Activated gamma-delta T cell (primary cell): ENCODE data around the gene CYP2A6.
A peak's percentile ranks its signal among the peaks of the same experiment; 100 is the strongest.
"Not testable (repeated sequence)": the region's sequence is repeated elsewhere in the genome, so short reads cannot be mapped to it uniquely, and the experiment has no call there.

Experiments used
- DNase-seq: peaks from one replicate; lab custom pipeline; 2025; lab: John Stamatoyannopoulos, UW
- total RNA-seq, 2 donors: gene quantifications; one replicate each; lab custom pipeline; 2026; lab: John Stamatoyannopoulos, UW

Gene CYP2A6, protein sequence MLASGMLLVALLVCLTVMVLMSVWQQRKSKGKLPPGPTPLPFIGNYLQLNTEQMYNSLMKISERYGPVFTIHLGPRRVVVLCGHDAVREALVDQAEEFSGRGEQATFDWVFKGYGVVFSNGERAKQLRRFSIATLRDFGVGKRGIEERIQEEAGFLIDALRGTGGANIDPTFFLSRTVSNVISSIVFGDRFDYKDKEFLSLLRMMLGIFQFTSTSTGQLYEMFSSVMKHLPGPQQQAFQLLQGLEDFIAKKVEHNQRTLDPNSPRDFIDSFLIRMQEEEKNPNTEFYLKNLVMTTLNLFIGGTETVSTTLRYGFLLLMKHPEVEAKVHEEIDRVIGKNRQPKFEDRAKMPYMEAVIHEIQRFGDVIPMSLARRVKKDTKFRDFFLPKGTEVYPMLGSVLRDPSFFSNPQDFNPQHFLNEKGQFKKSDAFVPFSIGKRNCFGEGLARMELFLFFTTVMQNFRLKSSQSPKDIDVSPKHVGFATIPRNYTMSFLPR
- 0 to 0.05 reads per million in 2 donors for total RNA-seq

DNA sequence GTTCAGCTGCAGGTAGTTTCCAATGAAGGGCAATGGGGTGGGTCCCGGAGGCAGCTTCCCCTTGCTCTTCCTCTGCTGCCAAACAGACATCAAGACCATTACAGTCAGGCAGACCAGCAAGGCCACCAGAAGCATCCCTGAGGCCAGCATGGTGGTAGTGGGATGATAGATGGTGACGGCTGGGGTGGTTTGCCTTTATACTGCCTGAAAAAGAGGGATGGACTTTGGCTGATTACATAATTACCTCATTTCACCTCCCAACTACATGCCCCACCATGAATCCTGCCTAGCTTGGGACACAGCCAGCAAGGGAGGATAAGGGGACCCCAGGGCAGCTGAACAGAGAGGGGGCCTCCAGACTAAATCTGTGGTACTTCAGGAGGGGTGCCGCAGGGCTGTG lies at the start of gene CYP2A6:
Gene CYP2A6 (minus strand): TSS at position 171 of the 400 bp plus-strand sequence. CDS start 21 bp downstream, at position 150.
- DNase-seq: not testable (repeated sequence)

DNA sequence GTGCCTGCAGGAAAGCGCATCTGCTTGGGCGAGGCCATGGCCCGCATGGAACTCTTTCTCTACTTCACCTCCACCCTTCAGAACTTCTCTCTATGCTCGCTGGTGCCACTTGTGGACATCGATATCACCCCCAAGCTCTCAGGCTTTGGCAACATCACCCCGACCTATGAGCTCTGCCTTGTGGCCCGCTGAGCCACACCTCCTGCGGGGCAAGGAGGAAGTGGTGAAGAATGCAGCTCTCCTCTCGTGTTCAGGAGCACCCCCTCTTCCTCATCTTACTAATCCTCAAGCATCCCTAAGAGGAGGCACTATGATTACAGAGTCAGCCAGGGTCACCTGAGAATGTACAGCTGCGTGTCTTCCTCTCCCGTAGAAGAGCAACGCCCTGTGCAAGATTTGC lies 49.7 kb upstream of the CYP2A6 start:
- not testable (repeated sequence) for DNase-seq

DNA sequence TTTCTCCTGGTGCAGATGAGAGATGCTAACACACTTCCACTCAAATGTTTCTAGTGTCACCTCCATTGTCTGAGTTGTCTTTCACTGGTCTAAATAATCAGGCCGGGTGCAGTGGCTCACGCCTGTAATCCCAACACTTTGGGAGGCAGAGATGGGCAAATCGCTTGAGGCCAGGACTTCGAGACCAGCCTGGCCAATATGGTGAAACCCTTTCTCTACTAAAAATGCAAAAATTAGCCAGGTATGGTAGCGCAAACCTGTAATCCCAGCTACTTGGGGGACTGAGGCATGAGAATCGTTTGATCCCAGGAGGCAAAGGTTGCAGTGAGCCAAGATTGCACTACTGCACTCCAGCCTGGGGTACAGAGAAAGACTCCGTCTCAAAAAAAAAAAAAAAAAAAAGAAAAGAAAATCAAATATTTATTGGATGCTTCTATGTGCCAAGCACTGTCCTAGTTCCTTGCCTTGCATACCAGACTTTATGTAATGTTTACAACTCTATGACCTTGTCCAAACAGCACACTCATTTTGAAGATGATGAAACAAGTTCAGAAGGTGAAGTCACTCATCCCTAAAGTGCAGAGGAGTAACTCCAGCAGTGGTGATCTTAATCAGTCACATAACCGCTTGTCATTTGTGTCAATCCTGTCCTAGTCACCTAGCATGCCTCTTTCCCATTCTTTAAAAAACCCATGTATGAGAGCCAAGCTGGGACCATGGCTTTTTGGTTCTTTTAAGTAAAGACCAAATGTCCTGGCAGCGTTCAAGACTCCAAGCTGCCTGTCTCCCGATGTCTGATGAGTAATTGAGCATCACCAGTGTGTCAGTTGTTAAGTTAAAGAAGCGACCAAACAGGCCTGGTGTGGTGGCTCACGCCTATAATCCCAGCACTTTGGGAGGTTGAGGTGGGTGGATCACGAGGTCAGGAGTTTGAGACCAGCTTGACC lies 46.9 kb upstream of the CYP2A6 start:
- DNase-seq: not testable (repeated sequence)

DNA sequence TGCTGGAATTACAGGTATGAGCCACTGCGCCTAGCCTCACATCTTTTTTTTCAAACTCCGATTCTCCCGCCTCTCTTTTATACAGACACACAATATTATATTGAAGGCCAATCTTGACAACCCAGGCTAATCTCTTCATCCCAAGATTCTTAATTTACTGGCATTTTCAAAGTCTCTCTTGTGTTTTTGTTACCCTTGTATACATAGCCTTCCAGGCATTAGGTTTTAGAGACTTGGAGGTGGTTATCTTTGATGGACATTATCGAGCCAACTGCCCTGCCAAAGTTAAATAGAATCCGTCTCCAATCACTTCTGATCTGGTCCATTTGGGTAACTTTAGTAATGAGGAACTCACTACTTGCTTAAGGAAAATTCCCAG lies 46.2 kb upstream of the CYP2A6 start:
- no peak for DNase-seq

DNA sequence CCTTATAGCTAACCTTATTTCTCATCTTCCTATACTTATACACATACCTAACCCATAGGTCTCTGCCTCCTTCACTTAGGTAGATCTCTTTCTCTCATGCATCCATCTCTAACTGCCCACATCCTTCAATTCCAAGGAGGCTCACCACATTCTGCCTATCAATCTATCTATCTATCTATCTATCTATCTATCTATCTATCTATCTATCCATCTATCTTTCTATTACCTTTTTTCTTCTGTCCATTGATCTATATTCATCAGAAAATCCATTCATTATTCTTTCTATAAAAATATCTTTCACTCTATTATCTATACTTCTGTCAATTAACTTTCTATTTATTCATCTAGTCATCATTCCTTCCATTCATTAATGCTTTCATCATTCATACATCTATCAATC lies 42.9 kb upstream of the CYP2A6 start:
- no peak for DNase-seq

DNA sequence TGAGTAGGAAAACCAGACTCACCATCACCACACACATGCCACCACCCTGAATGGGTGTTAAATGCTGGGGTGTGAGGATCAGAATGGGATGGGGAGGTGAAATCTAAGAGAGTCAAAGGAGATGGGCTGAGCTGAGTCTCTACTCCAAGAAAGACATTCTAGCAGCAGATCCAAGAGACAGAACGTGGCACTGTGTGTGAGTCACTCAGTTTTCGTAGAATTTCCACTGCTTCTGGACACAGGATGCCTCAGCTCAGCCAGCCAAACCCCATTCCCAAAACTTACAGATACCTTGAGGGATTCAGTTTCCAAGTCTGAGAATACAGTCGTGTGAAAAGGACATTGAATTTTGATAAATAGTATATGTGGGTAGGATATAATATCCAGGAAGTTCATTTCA lies 39.1 kb upstream of the CYP2A6 start:
- no peak for DNase-seq

DNA sequence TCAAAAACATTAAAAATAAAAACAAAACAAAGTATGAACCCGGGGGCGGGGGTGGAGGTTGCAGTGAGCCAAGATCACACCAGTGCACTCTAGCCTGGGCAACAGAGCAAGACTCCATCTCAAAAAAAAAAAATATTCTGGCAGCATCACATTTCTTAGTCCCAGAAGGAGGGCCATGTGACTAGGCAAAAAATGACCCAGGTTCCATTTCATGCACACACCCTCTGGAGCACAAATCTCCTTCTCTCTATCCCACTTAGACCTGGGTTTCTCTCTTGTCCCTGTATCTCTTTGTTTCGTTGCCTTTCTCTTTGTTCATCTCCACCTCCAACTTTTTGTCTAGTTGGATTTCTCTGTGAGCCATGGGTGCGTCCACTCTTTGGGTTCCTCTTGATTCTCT lies 37.9 kb upstream of the CYP2A6 start:
- no peak for DNase-seq

DNA sequence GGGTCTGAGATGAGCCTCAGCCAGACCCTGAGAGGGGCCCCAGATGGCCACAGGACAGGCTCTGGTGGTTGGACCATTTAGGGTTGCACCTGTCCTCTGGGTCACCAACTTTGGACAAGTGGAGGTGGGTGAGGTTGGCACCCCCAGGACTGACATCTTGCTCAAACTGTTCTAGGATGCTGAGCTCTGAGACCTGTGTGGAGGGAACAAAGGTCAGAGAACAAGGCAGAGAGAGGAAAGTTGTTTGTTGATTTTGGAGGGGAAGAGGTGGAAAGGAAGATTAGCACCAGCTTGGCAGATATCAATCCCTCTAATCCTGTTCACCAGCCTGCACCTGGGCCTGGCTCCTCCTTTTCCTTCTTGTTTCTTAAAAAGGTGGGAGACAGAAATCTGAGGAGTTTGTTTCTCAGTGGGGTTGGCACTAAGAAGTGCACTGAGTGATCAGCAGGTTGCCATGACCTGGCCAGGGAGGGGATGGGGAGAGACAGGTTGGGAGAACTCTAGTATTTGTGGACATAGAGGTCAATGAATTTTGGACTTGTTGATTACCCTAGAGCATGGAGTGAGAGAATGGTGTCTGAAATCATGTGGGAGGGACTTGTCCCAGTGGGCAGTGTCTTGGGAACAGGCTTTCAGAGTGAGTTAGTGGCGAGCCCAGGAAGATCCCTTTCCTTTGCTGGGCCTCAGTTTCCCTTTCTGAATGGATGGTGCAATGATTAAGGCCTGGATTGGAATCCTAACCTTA lies 34.1 kb upstream of the CYP2A6 start:
- DNase-seq: not testable (repeated sequence)

DNA sequence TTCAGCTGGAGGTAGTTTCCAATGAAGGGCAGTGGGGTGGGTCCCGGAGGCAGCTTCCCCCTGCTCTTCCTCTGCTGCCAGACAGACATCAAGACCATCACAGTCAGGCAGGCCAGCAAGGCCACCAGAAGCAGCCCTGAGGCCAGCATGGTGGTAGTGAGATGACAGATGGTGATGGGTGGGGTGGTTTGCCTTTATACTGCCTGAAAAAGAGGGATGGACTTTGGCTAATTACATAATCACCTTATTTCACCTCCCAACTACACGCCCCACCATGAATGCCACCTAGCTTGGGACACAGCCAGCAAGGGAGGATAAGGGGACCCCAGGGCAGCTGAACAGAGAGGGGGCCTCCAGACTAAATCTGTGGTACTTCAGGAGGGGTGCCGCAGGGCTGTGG lies 31.8 kb upstream of the CYP2A6 start, which contains the start of gene CYP2A7:
Gene CYP2A7 (minus strand): TSS at position 170 of the 400 bp plus-strand sequence. CDS start 21 bp downstream, at position 149.
- DNase-seq: not testable (repeated sequence)

DNA sequence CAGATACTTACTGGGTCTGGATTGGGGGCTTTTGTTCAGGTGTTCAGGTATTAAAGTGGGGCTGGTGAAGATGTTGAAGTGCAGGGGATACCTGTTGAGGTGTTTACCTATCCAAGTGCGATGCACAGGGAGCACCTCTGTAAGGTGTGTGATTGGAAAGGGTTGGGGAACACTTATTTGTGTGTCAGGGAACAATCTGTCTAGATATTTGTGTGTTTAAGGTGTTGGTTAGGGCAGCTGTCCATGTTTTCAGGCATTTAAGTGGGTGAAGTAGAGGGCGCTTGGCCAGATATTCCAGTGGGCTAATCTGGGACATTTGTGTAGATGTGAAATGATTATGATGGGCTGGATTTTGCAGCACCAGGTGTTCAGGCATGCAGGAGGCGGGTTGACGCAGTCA lies 29.1 kb upstream of the CYP2A6 start:
- DNase-seq: not testable (repeated sequence)

DNA sequence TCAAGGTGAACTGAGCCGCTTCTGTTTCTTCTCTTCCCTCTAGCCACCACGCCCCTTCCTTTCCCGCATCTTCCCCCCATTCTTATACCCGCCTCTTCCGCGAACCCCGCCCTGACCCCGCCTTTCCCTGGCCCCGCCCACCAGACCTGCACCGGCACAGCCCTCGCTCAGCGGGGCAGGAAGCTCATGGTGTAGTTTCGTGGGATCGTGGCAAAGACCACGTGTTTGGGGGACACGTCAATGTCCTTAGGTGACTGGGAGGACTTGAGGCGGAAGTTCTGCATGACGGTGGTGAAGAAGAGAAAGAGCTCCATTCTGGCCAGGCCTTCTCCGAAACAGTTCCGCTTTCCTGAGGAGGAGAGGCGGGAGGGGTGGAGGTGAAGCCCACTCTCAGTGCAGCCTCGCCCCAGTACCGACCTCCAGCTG lies 25.3 kb upstream of the CYP2A6 start:
- DNase-seq: peak; percentile 63

DNA sequence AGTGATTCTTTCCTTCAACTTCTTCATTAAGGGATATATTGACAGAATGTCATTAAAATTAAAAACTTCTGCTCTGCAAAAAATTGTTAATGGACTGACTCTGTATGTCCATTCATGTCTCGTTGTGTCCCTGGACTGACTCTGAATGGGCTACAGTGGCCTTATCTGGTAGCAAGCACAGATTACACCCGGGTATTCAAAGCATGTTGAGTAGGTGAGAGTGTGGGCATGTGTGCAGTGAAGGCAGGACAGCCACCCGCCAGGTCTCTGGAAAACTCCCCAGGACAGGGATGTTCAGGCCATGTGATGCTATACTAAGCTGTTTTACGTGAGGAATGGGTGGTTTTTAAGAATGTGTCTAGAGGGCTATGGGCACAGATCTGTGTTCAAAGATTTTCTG lies 24.6 kb upstream of the CYP2A6 start:
- DNase-seq: not testable (repeated sequence)

DNA sequence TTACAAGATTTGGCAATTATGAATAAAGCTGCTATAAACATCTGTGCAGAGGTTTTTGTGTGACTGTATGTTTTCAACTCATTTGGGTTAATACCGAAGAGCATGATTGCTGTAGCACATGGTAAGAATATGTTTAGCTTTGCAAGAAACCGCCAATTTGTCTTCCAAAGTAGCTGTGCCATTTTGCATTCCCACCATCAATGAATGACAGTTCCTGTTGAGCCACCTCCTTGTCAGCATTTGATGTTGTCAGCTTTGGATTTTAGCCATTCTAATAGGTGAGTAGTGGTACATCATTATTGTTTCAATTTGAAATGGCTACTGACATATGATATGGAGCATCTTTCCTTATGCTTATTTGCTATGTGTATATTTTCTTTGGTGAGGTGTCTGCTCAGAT lies 23.6 kb upstream of the CYP2A6 start:
- DNase-seq: not testable (repeated sequence)

DNA sequence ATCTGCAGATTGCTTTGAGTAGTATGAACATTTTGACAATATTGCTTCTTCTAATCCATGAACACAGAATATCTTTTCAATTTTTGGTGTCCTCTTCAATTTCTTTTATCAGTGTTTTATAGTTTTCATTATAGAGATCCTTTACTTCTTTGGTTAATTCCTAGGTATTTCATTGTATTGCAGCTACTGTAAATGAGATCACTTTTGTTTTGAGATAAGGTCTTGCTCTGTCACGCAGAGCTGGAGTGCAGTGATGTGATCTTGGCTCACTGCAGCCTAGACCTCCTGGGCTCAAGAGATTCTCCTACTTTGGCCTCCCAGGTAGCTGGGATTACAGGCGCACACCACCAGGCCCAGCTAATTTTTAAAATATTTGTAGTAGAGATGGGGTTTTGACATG lies 22.0 kb upstream of the CYP2A6 start:
- no peak for DNase-seq

DNA sequence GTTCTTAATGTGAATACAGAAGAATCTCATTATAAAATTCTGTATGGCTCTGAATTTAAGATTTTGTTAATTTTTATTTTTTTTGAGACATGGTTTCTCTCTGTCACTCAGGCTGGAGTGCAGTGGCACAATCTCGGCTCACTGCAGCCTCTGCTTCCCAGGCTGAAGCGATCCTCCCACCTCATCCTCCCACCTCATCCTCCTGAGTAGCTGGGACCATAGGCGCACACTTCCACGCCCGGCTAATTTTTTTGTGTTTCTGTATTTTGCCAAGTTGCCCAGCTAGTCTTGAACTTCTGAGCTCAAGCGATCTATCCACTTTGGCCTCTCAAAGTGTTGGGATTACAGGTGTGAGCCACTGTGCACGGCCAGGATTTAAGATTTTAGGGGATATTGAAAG lies 17.5 kb upstream of the CYP2A6 start:
- no peak for DNase-seq

DNA sequence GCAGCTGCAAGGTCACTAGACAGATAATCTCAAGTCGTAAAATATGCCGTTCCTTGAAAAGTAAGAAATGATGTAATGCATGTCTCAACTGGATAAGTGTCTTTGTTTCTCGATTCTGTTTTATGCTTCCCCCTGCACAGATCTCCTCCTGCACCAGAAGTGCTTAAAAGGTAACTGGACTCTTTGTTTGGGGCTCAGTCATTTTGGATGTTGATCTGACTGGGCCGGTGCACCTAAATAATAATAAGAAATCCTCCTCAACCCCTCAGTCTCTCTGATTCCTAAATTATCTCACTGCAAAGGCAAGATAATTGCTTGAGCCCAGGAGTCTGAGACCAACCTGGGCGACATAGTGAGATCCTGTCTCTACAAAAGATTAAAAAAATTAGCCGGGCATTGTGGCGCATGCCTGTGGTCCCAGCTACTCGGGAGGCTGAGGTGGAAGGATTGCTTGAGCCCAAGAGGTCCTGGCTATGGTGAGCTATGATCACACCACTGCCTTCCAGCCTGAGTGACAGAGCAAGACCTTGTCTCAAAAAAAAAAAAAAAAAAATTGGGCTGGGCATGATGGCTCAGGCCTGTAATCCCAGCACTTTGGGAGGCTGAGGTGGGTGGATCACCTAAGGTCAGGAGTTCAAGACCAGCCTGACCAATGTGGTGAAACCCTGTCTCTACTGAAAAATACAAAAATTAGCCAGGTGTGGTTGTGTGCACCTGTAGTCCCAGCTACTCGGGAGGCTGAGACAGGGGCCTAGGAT lies 14.7 kb upstream of the CYP2A6 start:
- not testable (repeated sequence) for DNase-seq

DNA sequence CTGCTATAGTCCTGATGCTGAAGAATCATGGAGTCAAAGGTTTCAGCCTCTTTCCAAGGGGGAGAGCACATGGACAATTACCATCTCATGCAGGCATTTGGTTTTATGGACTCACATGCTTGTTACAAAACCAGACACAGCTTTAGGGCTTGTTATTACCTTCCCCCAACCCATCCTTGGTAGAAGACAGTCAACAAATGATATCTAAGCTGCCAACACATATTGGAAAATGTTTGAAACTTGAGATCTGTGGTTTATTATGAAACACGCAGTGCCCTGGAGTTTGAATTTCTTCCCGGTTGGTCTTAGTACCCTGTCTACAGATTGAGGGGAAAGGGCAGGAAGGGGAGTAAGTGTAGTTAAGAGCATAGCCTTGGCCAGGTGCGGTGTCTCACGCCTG lies 12.5 kb upstream of the CYP2A6 start:
- DNase-seq: no peak

DNA sequence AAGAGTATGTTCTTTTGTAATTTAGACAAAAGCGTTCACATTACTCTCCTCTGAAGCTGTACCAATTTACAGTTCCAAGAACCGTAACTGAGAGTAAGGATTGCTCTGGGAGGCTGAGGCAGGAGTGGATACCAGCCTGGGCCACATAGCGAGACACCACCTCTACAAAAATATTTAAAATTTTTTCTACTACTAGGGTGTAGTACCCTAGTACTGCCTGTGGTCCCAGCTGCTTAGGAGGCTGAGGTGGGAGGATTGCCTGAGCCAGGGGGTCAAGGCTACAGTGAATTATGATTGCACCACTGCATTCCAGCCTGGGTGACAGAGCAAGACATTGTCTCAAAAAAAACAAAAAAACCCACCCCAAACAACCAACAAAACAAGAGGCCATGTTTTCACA lies 12.1 kb upstream of the CYP2A6 start:
- no peak for DNase-seq

DNA sequence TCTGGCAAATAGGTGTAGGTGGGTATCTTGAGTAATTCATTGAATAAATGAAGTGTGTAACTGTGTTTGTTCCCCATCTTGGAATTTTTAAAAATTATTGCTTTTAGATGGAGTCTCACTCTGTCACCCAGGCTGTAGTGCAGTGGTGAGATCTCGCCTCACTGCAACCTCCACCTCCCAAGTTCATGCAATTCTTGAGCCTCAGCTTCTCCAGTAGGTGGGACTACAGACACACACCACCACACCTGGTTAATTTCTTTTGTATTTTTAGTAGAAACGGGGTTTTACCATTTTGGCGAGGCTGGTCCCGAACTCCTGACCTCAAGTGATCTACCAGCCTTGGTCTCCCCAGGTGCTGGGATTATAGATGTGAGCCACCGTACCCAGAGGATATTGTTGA lies 7.9 kb upstream of the CYP2A6 start:
- no peak for DNase-seq

DNA sequence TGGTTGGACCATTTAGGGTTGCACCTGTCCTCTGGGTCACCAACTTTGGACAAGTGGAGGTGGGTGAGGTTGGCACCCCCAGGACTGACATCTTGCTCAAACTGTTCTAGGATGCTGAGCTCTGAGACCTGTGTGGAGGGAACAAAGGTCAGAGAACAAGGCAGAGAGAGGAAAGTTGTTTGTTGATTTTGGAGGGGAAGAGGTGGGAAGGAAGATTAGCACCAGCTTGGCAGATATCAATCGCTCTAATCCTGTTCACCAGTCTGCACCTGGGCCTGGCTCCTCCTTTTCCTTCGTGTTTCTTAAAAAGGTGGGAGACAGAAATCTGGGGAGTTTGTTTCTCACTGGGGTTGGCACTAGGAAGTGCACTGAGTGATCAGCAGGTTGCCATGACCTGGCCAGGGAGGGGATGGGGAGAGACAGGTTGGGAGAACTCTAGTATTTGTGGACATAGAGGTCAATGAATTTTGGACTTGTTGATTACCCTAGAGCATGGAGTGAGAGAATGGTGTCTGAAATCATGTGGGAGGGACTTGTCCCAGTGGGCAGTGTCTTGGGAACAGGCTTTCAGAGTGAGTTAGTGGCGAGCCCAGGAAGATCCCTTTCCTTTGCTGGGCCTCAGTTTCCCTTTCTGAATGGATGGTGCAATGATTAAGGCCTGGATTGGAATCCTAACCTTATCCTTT lies 2.4 kb upstream of the CYP2A6 start:
- not testable (repeated sequence) for DNase-seq
